ENCODE data around the gene LYAR.

DNA sequence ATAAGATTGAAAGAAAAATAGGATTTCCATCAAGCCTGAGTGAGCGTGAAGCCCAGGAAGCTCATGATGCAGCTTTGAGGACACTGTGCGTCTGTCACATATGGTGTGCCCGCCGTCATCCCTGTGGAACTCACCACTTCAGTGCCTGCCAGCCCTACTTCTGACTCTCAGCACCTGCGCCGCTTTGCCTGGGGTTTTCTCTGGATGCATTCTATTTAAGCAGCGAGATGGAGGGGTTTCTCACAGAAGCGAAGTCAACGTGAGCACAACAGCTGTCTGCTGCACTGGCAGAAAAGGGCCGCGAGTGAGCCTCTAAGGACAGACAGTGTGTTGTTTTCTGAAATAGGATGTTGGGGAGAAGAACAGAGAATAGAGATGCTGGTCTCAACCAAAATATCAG is 35.8 kb downstream of the LYAR start:
- TF ChIP-seq, protein P1, sequence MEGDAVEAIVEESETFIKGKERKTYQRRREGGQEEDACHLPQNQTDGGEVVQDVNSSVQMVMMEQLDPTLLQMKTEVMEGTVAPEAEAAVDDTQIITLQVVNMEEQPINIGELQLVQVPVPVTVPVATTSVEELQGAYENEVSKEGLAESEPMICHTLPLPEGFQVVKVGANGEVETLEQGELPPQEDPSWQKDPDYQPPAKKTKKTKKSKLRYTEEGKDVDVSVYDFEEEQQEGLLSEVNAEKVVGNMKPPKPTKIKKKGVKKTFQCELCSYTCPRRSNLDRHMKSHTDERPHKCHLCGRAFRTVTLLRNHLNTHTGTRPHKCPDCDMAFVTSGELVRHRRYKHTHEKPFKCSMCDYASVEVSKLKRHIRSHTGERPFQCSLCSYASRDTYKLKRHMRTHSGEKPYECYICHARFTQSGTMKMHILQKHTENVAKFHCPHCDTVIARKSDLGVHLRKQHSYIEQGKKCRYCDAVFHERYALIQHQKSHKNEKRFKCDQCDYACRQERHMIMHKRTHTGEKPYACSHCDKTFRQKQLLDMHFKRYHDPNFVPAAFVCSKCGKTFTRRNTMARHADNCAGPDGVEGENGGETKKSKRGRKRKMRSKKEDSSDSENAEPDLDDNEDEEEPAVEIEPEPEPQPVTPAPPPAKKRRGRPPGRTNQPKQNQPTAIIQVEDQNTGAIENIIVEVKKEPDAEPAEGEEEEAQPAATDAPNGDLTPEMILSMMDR (IDR thresholded peaks at IDR 0.05): no peak
- no peak for TF ChIP-seq POLR2A (IDR thresholded peaks at IDR 0.05)

Data from tibial nerve (tissue), 3 donors.